ENCODE measurements around the gene PTTG2. TPM values are rescaled to one million over a fixed set of nuclear protein-coding genes. Genes with fewer than 3 reads are reported as not detected.

Gene PTTG2
- total RNA-seq, 3 donors from 2014 or later: 1.3 TPM; not detected in 2

GRCh38 chr4:37976991-37977470 is 16.8 kb downstream of the PTTG2 start:
- H3K4me3 ChIP-seq: peak overlapping the region; percentile 73 to 88 (median 79)
- DNase-seq (ENCODE audit: low spot score in 2 of 2): peak; percentile 54 to 56
- no peaks in the 10 kb centered on the region for H3K9me3 ChIP-seq
- no peaks in the 10 kb centered on the region for H3K36me3 ChIP-seq
- H3K27me3 ChIP-seq: no peaks in the 10 kb centered on the region
- no peaks in the 10 kb centered on the region for H3K4me1 ChIP-seq
- intact Hi-C loops (cut with DNase I; ENCODE audit: low total_unique reads): loop anchor here (5.0 kb wide), 1 partner anchor 100 kb away; no protein-coding TSS in a partner anchor
- peak overlapping the region; percentile 84 to 93 for H3K27ac ChIP-seq
- peak in 1 of 3 donors; percentile 47 for TF ChIP-seq POLR2AphosphoS5 (IDR thresholded peaks at IDR 0.05)
- TF ChIP-seq POLR2A (IDR thresholded peaks at IDR 0.05): no peak

- intact Hi-C loops (cut with DNase I; ENCODE audit: low total_unique reads): loop anchor here (5.0 kb wide), 1 partner anchor 100 kb away; no protein-coding TSS in a partner anchor
- H3K4me3 ChIP-seq: peak overlapping the region; percentile 73 to 88 (median 79)
- TF ChIP-seq POLR2A (IDR thresholded peaks at IDR 0.05) (no peak), CTCF (IDR thresholded peaks at IDR 0.05) (peak in 2 of 3 donors; percentile 40 to 57), POLR2AphosphoS5 (IDR thresholded peaks at IDR 0.05) (peak in 2 of 3 donors; percentile 8 to 42)
- H3K4me1 ChIP-seq: no peaks in the 10 kb centered on the region
- H3K27me3 ChIP-seq: no peaks in the 10 kb centered on the region
- H3K27ac ChIP-seq: peak overlapping the region; percentile 84 to 93
- no peaks in the 10 kb centered on the region for H3K36me3 ChIP-seq
- no peaks in the 10 kb centered on the region for H3K9me3 ChIP-seq
- peak; percentile 51 to 59 for DNase-seq (ENCODE audit: low spot score in 2 of 2)
Measured at GRCh38 chr4:37977471-37978247, 17.5 kb downstream of the PTTG2 start.

- Histone ChIP-seq H3K4me3 (peak overlapping the region; percentile 73 to 88 (median 79)), H3K36me3 (no peaks in the 10 kb centered on the region), H3K27ac (peak overlapping the region; percentile 84 to 93), H3K4me1 (no peaks in the 10 kb centered on the region), H3K27me3 (no peaks in the 10 kb centered on the region), H3K9me3 (no peaks in the 10 kb centered on the region)
- TF ChIP-seq CTCF (IDR thresholded peaks at IDR 0.05): no peak
- no peak for TF ChIP-seq POLR2AphosphoS5 (IDR thresholded peaks at IDR 0.05)
- TF ChIP-seq POLR2A (IDR thresholded peaks at IDR 0.05): no peak
- intact Hi-C loops (cut with DNase I; ENCODE audit: low total_unique reads): loop anchor here (5.0 kb wide), 1 partner anchor 101 kb away; no protein-coding TSS in a partner anchor
- no peak for DNase-seq (ENCODE audit: low spot score in 2 of 2)
Measured at GRCh38 chr4:37978248-37978924, 18.2 kb downstream of the PTTG2 start.

- Histone ChIP-seq H3K27ac (no peak overlapping the region), H3K4me1 (no peaks in the 10 kb centered on the region), H3K4me3 (no peak overlapping the region), H3K9me3 (no peaks in the 10 kb centered on the region), H3K36me3 (no peaks in the 10 kb centered on the region), H3K27me3 (no peaks in the 10 kb centered on the region)
- TF ChIP-seq CTCF (IDR thresholded peaks at IDR 0.05) (no peak), POLR2A (IDR thresholded peaks at IDR 0.05) (no peak), POLR2AphosphoS5 (IDR thresholded peaks at IDR 0.05) (no peak)
- intact Hi-C loops (cut with DNase I; ENCODE audit: low total_unique reads): no loop called here
- DNase-seq (ENCODE audit: low spot score in 2 of 2): no peak
Measured at GRCh38 chr4:37980246-37980645, 20.0 kb downstream of the PTTG2 start.

- no peaks in the 10 kb centered on the region for H3K9me3 ChIP-seq
- TF ChIP-seq POLR2A (IDR thresholded peaks at IDR 0.05): no peak
- TF ChIP-seq POLR2AphosphoS5 (IDR thresholded peaks at IDR 0.05): no peak
- TF ChIP-seq CTCF (IDR thresholded peaks at IDR 0.05): no peak
- no peak for DNase-seq (ENCODE audit: low spot score in 2 of 2)
- no peaks in the 10 kb centered on the region for H3K36me3 ChIP-seq
- intact Hi-C loops (cut with DNase I; ENCODE audit: low total_unique reads): no loop called here
- no peaks in the 10 kb centered on the region for H3K4me1 ChIP-seq
- no peak overlapping the region for H3K4me3 ChIP-seq
- H3K27ac ChIP-seq: no peak overlapping the region
- H3K27me3 ChIP-seq: no peaks in the 10 kb centered on the region
Measured at GRCh38 chr4:37981425-37981824, 21.2 kb downstream of the PTTG2 start.
